Measurements from ENCODE around the gene EPHB1.

DNA sequence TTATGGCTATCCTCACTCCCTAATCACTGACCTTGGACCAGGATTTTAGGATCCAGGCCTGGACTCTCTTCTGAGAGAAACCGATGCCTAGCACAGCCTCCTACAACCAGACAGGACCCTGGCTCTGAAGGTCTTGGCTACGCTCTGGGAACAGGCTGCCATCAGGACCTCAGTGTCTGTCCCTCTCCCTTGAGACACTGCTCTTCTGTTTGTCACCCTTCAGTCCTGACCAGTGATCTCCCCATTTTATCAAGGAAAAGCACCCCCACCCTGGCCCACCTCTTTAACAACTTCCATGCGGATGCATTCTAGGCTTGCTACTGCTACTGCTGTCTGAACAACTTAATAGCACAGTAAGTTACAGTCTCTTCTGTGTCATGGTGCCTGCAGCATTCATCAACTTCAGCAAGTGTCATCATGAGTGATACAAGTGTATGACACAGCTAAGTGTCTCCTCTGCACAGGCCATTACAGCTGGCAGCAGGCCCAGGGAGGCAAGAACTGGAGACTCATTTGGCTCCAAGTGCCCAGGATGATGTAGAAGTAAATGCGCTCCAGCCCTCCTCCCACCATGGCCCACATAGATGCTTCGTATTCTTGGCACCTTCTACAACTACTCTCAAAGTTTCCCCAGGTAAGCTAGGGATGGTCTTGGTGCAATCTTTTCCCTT lies 302.4 kb downstream of the EPHB1 start:
- TF ChIP-seq, protein P1, sequence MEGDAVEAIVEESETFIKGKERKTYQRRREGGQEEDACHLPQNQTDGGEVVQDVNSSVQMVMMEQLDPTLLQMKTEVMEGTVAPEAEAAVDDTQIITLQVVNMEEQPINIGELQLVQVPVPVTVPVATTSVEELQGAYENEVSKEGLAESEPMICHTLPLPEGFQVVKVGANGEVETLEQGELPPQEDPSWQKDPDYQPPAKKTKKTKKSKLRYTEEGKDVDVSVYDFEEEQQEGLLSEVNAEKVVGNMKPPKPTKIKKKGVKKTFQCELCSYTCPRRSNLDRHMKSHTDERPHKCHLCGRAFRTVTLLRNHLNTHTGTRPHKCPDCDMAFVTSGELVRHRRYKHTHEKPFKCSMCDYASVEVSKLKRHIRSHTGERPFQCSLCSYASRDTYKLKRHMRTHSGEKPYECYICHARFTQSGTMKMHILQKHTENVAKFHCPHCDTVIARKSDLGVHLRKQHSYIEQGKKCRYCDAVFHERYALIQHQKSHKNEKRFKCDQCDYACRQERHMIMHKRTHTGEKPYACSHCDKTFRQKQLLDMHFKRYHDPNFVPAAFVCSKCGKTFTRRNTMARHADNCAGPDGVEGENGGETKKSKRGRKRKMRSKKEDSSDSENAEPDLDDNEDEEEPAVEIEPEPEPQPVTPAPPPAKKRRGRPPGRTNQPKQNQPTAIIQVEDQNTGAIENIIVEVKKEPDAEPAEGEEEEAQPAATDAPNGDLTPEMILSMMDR (IDR thresholded peaks at IDR 0.05), result no peak
- TF ChIP-seq POLR2A (IDR thresholded peaks at IDR 0.05), result no peak

Data from thyroid gland (tissue), 4 donors.